AG04450 (cell line): Measurements from ENCODE around the gene ZCWPW1. TPM values are rescaled to one million over a fixed set of nuclear protein-coding genes. Genes with fewer than 3 reads are reported as not detected.

ENCODE experiments used
- CTCF ChIA-PET: fragments of 300-600, 350-600 bp; formaldehyde crosslinking; extraction: SDS; loops from one replicate; lab custom pipeline; 2022; ENCODE audit warnings: antibody characterized with exemption, inconsistent platforms; lab: Charles Lee
- POLR2A ChIA-PET: fragments of 350-600 bp; formaldehyde crosslinking; extraction: SDS; loops from one replicate; lab custom pipeline; 2021; ENCODE audit warnings: antibody characterized with exemption, inconsistent platforms; lab: Yijun Ruan, JAX
- DNase-seq: peaks from one replicate; pipeline ENCODE4 v3.0.0-alpha.2; 2011; ENCODE audit warnings: low read depth, low spot score
- H3K27ac ChIP-seq: one replicate; pipeline ENCODE4 v1.5.1; 2012; ENCODE audit warnings: low read depth, low read length, control low read depth
- H3K27me3 ChIP-seq: one replicate; pipeline ENCODE4 v1.6.0; 2012; ENCODE audit warnings: low read length; ENCODE audit not compliant: control insufficient read depth, insufficient read depth
- H3K4me3 ChIP-seq: 2 replicates; pipeline ENCODE4 v1.5.1; 2011; ENCODE audit warnings: mild to moderate bottlenecking, low read depth, low read length, control low read depth
- H3K9me3 ChIP-seq: 2 replicates; pipeline ENCODE4 v1.5.1; 2012; ENCODE audit warnings: low read length; ENCODE audit not compliant: control insufficient read depth, insufficient read depth
- CTCF ChIP-seq: IDR thresholded peaks from 2 replicates; pipeline ENCODE4 v1.5.1; 2011; ENCODE audit warnings: low read depth, low read length, control low read depth, inconsistent platforms
- polyA plus RNA-seq: library from polyadenylated mRNA; depleted of rRNA; stranded (reverse); fragments of >200 nt; gene quantifications from 2 replicates; pipeline ENCODE4 v1.2.3, GENCODE V29; 2011

Gene ZCWPW1
- polyA plus RNA-seq, 1 experiment: 1.5 TPM

GRCh38 chr7:100476101-100476780, 47.7 kb upstream of the ZCWPW1 start:
- no peak for TF ChIP-seq CTCF
- Histone ChIP-seq H3K9me3 (peaks cover 5% of the 10 kb centered on the region; the same call in 1 of the 2 replicates), H3K27ac (no peak overlapping the region), H3K27me3 (no peaks in the 10 kb centered on the region), H3K4me3 (peak overlapping the region; percentile 94)
- POLR2A ChIA-PET: interaction anchor here (0.7 kb wide), 1 partner anchor 79 kb away, joined by 12 read pairs; no protein-coding TSS in a partner anchor
- CTCF ChIA-PET: interaction anchor here (1.4 to 3.4 kb wide), 3 partner anchors 69 to 87 kb away, joined by 3 to 15 read pairs (median 4); no protein-coding TSS in a partner anchor
- DNase-seq: no peak

- Histone ChIP-seq H3K27ac (no peak overlapping the region), H3K9me3 (peaks cover 5% of the 10 kb centered on the region; the same call in 1 of the 2 replicates), H3K27me3 (no peaks in the 10 kb centered on the region), H3K4me3 (peak overlapping the region; percentile 94)
- DNase-seq: no peak
- POLR2A ChIA-PET: no interaction called here
- CTCF ChIA-PET: interaction anchor here (1.4 to 3.4 kb wide), 2 partner anchors 84 to 88 kb away, joined by 4 to 15 read pairs; no protein-coding TSS in a partner anchor
- no peak for TF ChIP-seq CTCF
Measured at GRCh38 chr7:100475549-100475948, 47.0 kb upstream of the ZCWPW1 start.

GRCh38 chr7:100472854-100473499, 44.5 kb upstream of the ZCWPW1 start:
- Histone ChIP-seq H3K9me3 (no peaks in the 10 kb centered on the region; the same call in 1 of the 2 replicates), H3K27me3 (no peaks in the 10 kb centered on the region), H3K4me3 (no peak overlapping the region), H3K27ac (peak overlapping the region; percentile 57)
- ChIA-PET CTCF (interaction anchor here (0.6 to 1.9 kb wide), 3 partner anchors 10 to 27 kb away, joined by 4 to 10 read pairs (median 4); no protein-coding TSS in a partner anchor), POLR2A (no interaction called here)
- no peak for DNase-seq
- no peak for TF ChIP-seq CTCF

GRCh38 chr7:100472121-100472851, 43.8 kb upstream of the ZCWPW1 start:
- POLR2A ChIA-PET: no interaction called here
- no peak for TF ChIP-seq CTCF
- no peak overlapping the region for H3K27ac ChIP-seq
- no peaks in the 10 kb centered on the region; the same call in 1 of the 2 replicates for H3K9me3 ChIP-seq
- no peak for DNase-seq
- no peaks in the 10 kb centered on the region for H3K27me3 ChIP-seq
- CTCF ChIA-PET: interaction anchor here (0.6 kb wide), 1 partner anchor 17 kb away, joined by 4 read pairs; no protein-coding TSS in a partner anchor
- H3K4me3 ChIP-seq: no peak overlapping the region
